WTC11 (cell line): ENCODE results near the gene ANKS6. TPM values are rescaled to one million over a fixed set of nuclear protein-coding genes. Genes with fewer than 3 reads are reported as not detected.
A peak's percentile ranks its signal among the peaks of the same experiment; 100 is the strongest.

Experiments
- ATAC-seq: fragments of 200-7000 bp; cut with Tn5 transposase; 2 replicates; pipeline ENCODE4 v1.10.0; 2021; ENCODE audit warnings: mild to moderate bottlenecking, moderate library complexity
- CTCF ChIA-PET: fragments of 300-600 bp; sonication (Branson Sonifier 250); formaldehyde crosslinking; loops from one replicate; lab custom pipeline; 2021; ENCODE audit warnings: antibody characterized with exemption; lab: Charles Lee
- POLR2A ChIA-PET: fragments of 350-600 bp; sonication (Branson Sonifier 250); formaldehyde crosslinking; loops from one replicate; lab custom pipeline; 2021; ENCODE audit warnings: antibody characterized with exemption; lab: Charles Lee
- DNase-seq: peaks from one replicate; pipeline ENCODE4 v3.0.0; 2021; ENCODE audit warnings: low spot score
- H3K27ac Mint-ChIP-seq: 2 replicates; pipeline ENCODE4 v1.8.0; 2021; ENCODE audit warnings: mixed read lengths
- H3K27me3 Mint-ChIP-seq: 2 replicates; pipeline ENCODE4 v1.8.0; 2021; ENCODE audit warnings: low read depth, mild to moderate bottlenecking, moderate library complexity, mixed read lengths
- H3K36me3 Mint-ChIP-seq: 2 replicates; pipeline ENCODE4 v1.8.0; 2021; ENCODE audit warnings: mixed read lengths
- H3K4me1 Mint-ChIP-seq: 2 replicates; pipeline ENCODE4 v1.8.0; 2022; ENCODE audit warnings: mixed read lengths
- H3K4me3 Mint-ChIP-seq: 2 replicates; pipeline ENCODE4 v1.8.0; 2021; ENCODE audit warnings: mild to moderate bottlenecking, moderate library complexity, mixed read lengths
- H3K9me3 Mint-ChIP-seq: 2 replicates; pipeline ENCODE4 v1.8.0; 2021; ENCODE audit warnings: mixed read lengths
- CREB1 ChIP-seq: sonication (generic); formaldehyde crosslinking; IDR thresholded peaks from 2 replicates; pipeline ENCODE4 v1.8.0; 2023; ENCODE audit warnings: mild to moderate bottlenecking, missing genetic modification reagents
- EMX1 ChIP-seq: fragments of 250-450 bp; sonication (Bioruptor Pico); IDR thresholded peaks from 2 replicates; pipeline ENCODE4 v1.8.0; 2021; ENCODE audit warnings: mild to moderate bottlenecking
- FOXJ3 ChIP-seq: sonication (generic); formaldehyde crosslinking; IDR thresholded peaks from 2 replicates; pipeline ENCODE4 v1.9.0; 2021; ENCODE audit warnings: missing genetic modification reagents, mild to moderate bottlenecking, borderline replicate concordance
- GTF2I ChIP-seq: fragments of 250-450 bp; sonication (Bioruptor Pico); conservative IDR thresholded peaks from 2 replicates; pipeline ENCODE4 v1.4.0; 2021; ENCODE audit warnings: mild to moderate bottlenecking
- JUN ChIP-seq: sonication (generic); formaldehyde crosslinking; IDR thresholded peaks from 2 replicates; pipeline ENCODE4 v1.8.0; 2023; ENCODE audit warnings: mild to moderate bottlenecking, missing genetic modification reagents
- NR3C1 ChIP-seq: sonication (generic); formaldehyde crosslinking; conservative IDR thresholded peaks from 2 replicates; pipeline ENCODE4 v1.8.1; 2023; ENCODE audit warnings: low read depth, mild to moderate bottlenecking, missing genetic modification reagents
- SMAD4 ChIP-seq: sonication (generic); formaldehyde crosslinking; IDR thresholded peaks from 2 replicates; pipeline ENCODE4 v1.8.0; 2022; ENCODE audit warnings: mild to moderate bottlenecking, missing genetic modification reagents
- ZNF263 ChIP-seq: sonication (generic); formaldehyde crosslinking; IDR thresholded peaks from 2 replicates; pipeline ENCODE4 v1.8.1; 2022; ENCODE audit warnings: low read depth, mild to moderate bottlenecking, moderate library complexity, missing genetic modification reagents
- ZNF317 ChIP-seq: sonication (generic); formaldehyde crosslinking; IDR thresholded peaks from 2 replicates; pipeline ENCODE4 v1.8.1; 2023; ENCODE audit warnings: low read depth, mild to moderate bottlenecking, moderate library complexity, missing genetic modification reagents, borderline replicate concordance
- ZNF396 ChIP-seq: fragments of 250-450 bp; sonication (Bioruptor Pico); IDR thresholded peaks from 2 replicates; pipeline ENCODE4 v1.8.0; 2021; ENCODE audit warnings: mild to moderate bottlenecking, moderate library complexity, borderline replicate concordance
- total RNA-seq: library from RNA; stranded (reverse); gene quantifications from 3 replicates; pipeline ENCODE4 v1.2.3, GENCODE V29; 2021
- TF ChIP-seq, protein P1 (sequence below): sonication (generic); formaldehyde crosslinking; IDR thresholded peaks from 2 replicates; pipeline ENCODE4 v1.8.0; 2022; ENCODE audit warnings: mild to moderate bottlenecking, missing genetic modification reagents
- TF ChIP-seq, protein P2 (sequence below): fragments of 250-450 bp; sonication (Bioruptor Pico); IDR thresholded peaks from 2 replicates; pipeline ENCODE4 v1.9.0; 2021; ENCODE audit warnings: mild to moderate bottlenecking
- TF ChIP-seq, protein P3 (sequence below): fragments of 250-450 bp; sonication (Bioruptor Pico); IDR thresholded peaks from 2 replicates; pipeline ENCODE4 v1.8.0; 2021; ENCODE audit warnings: mild to moderate bottlenecking
- TF ChIP-seq, protein P4 (sequence below): sonication (generic); formaldehyde crosslinking; IDR thresholded peaks from 2 replicates; pipeline ENCODE4 v1.8.0; 2022; ENCODE audit warnings: mild to moderate bottlenecking, missing genetic modification reagents
- TF ChIP-seq, protein P5 (sequence below): sonication (generic); formaldehyde crosslinking; IDR thresholded peaks from 2 replicates; pipeline ENCODE4 v1.8.0; 2023; ENCODE audit warnings: mild to moderate bottlenecking, missing genetic modification reagents
- TF ChIP-seq, protein P6 (sequence below): sonication (generic); formaldehyde crosslinking; IDR thresholded peaks from 2 replicates; pipeline ENCODE4 v1.8.1; 2023; ENCODE audit warnings: mild to moderate bottlenecking, missing genetic modification reagents
- TF ChIP-seq, protein P7 (sequence below): sonication (generic); formaldehyde crosslinking; IDR thresholded peaks from 2 replicates; pipeline ENCODE4 v1.8.1; 2022; ENCODE audit warnings: mild to moderate bottlenecking, moderate library complexity, missing genetic modification reagents
- TF ChIP-seq, protein P8 (sequence below): sonication (generic); formaldehyde crosslinking; IDR thresholded peaks from 2 replicates; pipeline ENCODE4 v1.8.1; 2023; ENCODE audit warnings: mild to moderate bottlenecking, moderate library complexity, missing genetic modification reagents

ANKS6 gene
- total RNA-seq, 1 experiment from 2014 or later, result 65.1 TPM

DNA sequence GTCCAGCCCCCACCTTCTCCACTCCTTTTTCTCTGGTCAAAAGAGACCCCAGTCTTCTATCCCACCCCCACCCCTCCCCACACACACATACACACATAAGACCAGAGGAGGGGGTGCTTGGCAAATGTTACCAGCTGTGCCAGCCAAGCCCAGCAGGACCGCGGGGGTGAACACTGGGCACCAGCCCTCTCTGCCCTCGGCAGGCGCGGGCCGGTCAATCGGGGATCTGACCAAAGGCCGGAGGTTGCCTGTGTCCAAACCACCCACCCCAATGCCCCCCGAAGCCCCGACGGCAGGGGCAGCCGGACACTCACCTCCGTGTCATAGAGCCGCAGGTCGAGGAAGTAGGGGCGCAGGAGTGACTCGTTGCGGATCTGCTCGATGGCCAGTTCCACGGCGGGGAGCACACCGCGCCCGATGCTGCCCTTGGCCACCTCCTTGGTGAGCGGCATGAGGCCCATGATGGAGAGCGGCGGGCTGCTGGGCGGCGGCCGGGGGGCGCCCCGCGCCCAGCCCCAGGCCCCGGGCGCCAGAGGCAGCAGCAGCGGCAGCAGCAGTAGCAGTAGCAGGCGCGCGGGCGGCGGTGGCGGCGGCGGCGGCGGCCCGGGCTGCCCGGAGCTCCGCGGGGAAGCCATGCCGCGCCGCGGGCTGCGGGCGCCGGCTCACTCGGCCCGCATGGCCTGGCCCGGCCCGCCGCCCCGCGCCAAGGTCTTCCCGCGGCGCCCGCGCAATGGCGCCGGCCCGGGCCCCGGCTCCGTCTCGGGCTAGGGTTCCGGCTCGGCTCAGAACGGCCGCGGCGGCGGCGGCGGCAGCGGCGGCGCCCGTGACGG, 88.0 kb downstream of the ANKS6 start (continued):
- TF ChIP-seq, protein P1, sequence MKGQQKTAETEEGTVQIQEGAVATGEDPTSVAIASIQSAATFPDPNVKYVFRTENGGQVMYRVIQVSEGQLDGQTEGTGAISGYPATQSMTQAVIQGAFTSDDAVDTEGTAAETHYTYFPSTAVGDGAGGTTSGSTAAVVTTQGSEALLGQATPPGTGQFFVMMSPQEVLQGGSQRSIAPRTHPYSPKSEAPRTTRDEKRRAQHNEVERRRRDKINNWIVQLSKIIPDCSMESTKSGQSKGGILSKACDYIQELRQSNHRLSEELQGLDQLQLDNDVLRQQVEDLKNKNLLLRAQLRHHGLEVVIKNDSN, result no peak
- TF ChIP-seq ZNF317 (CRISPR knock-in tag), result no peak
- TF ChIP-seq, protein P2, sequence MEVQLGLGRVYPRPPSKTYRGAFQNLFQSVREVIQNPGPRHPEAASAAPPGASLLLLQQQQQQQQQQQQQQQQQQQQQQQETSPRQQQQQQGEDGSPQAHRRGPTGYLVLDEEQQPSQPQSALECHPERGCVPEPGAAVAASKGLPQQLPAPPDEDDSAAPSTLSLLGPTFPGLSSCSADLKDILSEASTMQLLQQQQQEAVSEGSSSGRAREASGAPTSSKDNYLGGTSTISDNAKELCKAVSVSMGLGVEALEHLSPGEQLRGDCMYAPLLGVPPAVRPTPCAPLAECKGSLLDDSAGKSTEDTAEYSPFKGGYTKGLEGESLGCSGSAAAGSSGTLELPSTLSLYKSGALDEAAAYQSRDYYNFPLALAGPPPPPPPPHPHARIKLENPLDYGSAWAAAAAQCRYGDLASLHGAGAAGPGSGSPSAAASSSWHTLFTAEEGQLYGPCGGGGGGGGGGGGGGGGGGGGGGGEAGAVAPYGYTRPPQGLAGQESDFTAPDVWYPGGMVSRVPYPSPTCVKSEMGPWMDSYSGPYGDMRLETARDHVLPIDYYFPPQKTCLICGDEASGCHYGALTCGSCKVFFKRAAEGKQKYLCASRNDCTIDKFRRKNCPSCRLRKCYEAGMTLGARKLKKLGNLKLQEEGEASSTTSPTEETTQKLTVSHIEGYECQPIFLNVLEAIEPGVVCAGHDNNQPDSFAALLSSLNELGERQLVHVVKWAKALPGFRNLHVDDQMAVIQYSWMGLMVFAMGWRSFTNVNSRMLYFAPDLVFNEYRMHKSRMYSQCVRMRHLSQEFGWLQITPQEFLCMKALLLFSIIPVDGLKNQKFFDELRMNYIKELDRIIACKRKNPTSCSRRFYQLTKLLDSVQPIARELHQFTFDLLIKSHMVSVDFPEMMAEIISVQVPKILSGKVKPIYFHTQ (CRISPR knock-in tag), result no peak
- TF ChIP-seq, protein P3, sequence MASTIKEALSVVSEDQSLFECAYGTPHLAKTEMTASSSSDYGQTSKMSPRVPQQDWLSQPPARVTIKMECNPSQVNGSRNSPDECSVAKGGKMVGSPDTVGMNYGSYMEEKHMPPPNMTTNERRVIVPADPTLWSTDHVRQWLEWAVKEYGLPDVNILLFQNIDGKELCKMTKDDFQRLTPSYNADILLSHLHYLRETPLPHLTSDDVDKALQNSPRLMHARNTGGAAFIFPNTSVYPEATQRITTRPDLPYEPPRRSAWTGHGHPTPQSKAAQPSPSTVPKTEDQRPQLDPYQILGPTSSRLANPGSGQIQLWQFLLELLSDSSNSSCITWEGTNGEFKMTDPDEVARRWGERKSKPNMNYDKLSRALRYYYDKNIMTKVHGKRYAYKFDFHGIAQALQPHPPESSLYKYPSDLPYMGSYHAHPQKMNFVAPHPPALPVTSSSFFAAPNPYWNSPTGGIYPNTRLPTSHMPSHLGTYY, result no peak
- TF ChIP-seq FOXJ3 (CRISPR knock-in tag), result no peak
- TF ChIP-seq ZNF263, result no peak
- TF ChIP-seq, protein P4, sequence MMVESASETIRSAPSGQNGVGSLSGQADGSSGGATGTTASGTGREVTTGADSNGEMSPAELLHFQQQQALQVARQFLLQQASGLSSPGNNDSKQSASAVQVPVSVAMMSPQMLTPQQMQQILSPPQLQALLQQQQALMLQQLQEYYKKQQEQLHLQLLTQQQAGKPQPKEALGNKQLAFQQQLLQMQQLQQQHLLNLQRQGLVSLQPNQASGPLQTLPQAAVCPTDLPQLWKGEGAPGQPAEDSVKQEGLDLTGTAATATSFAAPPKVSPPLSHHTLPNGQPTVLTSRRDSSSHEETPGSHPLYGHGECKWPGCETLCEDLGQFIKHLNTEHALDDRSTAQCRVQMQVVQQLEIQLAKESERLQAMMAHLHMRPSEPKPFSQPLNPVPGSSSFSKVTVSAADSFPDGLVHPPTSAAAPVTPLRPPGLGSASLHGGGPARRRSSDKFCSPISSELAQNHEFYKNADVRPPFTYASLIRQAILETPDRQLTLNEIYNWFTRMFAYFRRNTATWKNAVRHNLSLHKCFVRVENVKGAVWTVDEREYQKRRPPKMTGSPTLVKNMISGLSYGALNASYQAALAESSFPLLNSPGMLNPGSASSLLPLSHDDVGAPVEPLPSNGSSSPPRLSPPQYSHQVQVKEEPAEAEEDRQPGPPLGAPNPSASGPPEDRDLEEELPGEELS (CRISPR knock-in tag), result no peak
- TF ChIP-seq, protein P5, sequence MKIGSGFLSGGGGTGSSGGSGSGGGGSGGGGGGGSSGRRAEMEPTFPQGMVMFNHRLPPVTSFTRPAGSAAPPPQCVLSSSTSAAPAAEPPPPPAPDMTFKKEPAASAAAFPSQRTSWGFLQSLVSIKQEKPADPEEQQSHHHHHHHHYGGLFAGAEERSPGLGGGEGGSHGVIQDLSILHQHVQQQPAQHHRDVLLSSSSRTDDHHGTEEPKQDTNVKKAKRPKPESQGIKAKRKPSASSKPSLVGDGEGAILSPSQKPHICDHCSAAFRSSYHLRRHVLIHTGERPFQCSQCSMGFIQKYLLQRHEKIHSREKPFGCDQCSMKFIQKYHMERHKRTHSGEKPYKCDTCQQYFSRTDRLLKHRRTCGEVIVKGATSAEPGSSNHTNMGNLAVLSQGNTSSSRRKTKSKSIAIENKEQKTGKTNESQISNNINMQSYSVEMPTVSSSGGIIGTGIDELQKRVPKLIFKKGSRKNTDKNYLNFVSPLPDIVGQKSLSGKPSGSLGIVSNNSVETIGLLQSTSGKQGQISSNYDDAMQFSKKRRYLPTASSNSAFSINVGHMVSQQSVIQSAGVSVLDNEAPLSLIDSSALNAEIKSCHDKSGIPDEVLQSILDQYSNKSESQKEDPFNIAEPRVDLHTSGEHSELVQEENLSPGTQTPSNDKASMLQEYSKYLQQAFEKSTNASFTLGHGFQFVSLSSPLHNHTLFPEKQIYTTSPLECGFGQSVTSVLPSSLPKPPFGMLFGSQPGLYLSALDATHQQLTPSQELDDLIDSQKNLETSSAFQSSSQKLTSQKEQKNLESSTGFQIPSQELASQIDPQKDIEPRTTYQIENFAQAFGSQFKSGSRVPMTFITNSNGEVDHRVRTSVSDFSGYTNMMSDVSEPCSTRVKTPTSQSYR (CRISPR knock-in tag), result no peak
- TF ChIP-seq, protein P6, sequence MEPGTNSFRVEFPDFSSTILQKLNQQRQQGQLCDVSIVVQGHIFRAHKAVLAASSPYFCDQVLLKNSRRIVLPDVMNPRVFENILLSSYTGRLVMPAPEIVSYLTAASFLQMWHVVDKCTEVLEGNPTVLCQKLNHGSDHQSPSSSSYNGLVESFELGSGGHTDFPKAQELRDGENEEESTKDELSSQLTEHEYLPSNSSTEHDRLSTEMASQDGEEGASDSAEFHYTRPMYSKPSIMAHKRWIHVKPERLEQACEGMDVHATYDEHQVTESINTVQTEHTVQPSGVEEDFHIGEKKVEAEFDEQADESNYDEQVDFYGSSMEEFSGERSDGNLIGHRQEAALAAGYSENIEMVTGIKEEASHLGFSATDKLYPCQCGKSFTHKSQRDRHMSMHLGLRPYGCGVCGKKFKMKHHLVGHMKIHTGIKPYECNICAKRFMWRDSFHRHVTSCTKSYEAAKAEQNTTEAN (CRISPR knock-in tag), result no peak

DNA sequence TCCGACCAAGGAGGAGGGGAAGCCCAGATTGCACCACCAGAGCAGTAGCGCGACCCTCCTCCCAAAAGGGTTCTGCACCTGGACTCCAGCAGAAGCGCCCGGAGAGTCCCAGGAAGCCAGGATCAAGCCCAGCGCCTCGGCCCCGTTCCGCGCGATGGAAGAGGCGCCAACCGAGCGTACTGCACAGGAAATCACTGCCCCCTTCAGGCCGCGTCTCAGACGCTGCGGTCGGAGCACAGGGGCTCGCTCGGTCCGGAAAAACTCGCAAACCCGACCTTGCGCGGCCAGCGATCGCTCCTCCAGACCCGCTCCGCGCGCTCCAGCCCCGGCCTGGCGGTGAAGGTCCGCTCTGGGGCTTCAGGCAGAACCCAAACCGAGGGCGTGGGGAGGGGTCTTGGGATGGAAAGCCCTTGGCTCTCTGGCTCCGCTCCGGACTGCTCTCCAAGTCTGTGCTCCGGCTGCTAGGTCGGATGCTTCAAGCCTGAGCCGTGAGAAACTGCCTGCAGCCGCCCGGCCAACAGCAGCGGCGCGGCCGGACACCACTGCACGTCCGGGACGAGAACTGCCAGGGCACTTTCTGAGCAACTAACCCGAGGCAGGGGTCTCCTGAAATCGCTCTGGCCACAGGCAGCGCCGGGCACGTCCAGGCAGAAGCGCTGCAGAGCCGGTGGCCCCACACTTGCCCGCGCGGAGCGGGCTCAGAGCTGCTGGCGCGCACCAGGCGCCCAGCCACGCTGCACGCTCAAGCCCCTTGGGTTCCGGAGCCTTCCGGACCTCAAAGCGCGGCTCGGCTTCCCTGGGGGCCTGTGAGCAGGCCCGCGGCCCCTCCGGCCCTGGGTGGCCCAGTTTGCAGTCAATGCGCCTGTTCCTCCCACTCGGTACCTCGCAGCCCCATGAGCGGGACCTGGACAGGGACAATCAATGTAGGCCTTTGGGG, 88.9 kb downstream of the ANKS6 start:
- Mint-ChIP-seq H3K4me1 (peaks cover 8% of the 10 kb centered on the region), H3K27ac (no peak overlapping the region), H3K4me3 (peak overlapping the region; percentile 64), H3K36me3 (no peaks in the 10 kb centered on the region), H3K27me3 (peaks cover 78% of the 10 kb centered on the region), H3K9me3 (no peaks in the 10 kb centered on the region)
- ChIA-PET POLR2A (no interaction called here), CTCF (interaction anchor here (0.6 to 3.0 kb wide), 13 partner anchors 29 to 606 kb away, joined by 3 to 17 read pairs (median 5); partner anchors contain the start of gene GALNT12)
- ATAC-seq, result peak; percentile 82
- DNase-seq, result peak; percentile 88
- TF ChIP-seq NR3C1 (CRISPR knock-in tag) (no peak), ZNF396 (CRISPR knock-in tag) (no peak), SMAD4 (no peak), JUN (no peak), CREB1 (CRISPR knock-in tag) (no peak), EMX1 (CRISPR knock-in tag) (no peak), GTF2I (CRISPR knock-in tag) (no peak)
- TF ChIP-seq, protein P1, result no peak
- TF ChIP-seq, protein P7, sequence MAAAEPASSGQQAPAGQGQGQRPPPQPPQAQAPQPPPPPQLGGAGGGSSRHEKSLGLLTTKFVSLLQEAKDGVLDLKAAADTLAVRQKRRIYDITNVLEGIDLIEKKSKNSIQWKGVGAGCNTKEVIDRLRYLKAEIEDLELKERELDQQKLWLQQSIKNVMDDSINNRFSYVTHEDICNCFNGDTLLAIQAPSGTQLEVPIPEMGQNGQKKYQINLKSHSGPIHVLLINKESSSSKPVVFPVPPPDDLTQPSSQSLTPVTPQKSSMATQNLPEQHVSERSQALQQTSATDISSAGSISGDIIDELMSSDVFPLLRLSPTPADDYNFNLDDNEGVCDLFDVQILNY (CRISPR knock-in tag), result peak; percentile 72; the same call in 1 of the 2 replicates
- TF ChIP-seq, protein P8, sequence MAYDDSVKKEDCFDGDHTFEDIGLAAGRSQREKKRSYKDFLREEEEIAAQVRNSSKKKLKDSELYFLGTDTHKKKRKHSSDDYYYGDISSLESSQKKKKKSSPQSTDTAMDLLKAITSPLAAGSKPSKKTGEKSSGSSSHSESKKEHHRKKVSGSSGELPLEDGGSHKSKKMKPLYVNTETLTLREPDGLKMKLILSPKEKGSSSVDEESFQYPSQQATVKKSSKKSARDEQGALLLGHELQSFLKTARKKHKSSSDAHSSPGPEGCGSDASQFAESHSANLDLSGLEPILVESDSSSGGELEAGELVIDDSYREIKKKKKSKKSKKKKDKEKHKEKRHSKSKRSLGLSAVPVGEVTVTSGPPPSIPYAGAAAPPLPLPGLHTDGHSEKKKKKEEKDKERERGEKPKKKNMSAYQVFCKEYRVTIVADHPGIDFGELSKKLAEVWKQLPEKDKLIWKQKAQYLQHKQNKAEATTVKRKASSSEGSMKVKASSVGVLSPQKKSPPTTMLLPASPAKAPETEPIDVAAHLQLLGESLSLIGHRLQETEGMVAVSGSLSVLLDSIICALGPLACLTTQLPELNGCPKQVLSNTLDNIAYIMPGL (CRISPR knock-in tag), result peak; percentile 94
